ENCODE data around the gene BUD31. TPM values are rescaled to one million over a fixed set of nuclear protein-coding genes. Genes with fewer than 3 reads are reported as not detected.
A peak's percentile ranks its signal among the peaks of the same experiment; 100 is the strongest.

The BUD31 gene
- total RNA-seq, 1 experiment from 2014 or later = 63.7 TPM

DNA sequence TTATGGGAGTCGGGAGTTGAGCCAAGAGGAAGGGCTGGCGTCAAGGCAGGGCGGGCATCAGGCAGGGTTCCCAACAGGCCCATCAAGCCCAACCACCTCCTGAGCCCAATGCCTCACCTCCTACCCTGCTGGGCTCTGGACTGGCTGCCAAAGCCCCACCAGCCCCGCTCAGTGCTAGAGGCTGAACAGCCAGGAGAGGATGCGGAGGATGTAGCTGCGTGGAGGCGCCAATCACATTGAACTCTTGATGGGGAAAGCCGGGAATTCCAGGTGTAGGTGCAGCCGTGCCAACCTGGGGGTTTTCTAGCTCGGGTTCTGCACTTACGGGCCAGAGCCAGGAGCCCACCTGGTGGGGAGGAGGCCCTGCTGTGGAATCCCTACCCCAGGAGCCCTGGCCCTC lies 44.3 kb downstream of the BUD31 start:
- H3K9ac ChIP-seq (ENCODE audit: low read length) = no peak overlapping the region

DNA sequence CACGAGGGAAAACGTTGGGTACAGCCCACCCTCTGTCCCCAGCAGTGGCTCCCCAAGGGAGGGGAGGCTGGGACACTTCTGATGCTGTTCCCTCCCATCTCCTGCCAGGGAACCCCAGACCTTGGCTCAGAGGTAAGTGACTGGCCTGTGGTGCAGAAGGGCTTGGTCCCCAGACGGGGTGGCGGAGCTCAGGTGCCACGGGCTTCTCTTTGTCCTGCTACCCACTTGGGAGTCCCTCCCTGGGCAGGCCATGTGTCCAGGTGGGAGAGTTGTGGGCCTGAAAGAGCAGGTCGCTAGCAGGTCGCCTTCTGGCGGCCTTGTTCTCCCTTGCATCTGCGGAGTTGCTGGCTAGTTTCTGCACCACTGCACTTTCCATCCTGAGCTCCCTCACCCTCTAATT lies 47.1 kb downstream of the BUD31 start:
- Histone ChIP-seq H3K36me3 (ENCODE audit: insufficient read depth, low read length) (peaks cover 33% of the 10 kb centered on the region), H3K4me1 (ENCODE audit: low read length) (no peaks in the 10 kb centered on the region), H3K4me3 (ENCODE audit: low read length) (no peak overlapping the region), H3K9ac (ENCODE audit: low read length) (no peak overlapping the region), H3K27me3 (ENCODE audit: low read length) (no peaks in the 10 kb centered on the region), H3K27ac (ENCODE audit: low read length) (no peak overlapping the region), H3K9me3 (ENCODE audit: low read length) (no peaks in the 10 kb centered on the region), H3K79me2 (ENCODE audit: low read length) (peaks cover 28% of the 10 kb centered on the region), H2AFZ (ENCODE audit: low read length) (no peak overlapping the region), H3K4me2 (ENCODE audit: low read depth, low read length, poor library complexity, severe bottlenecking) (no peak overlapping the region), H4K20me1 (ENCODE audit: insufficient read depth, low read depth, low read length) (peaks cover 26% of the 10 kb centered on the region; the same call in 1 of the 2 replicates), H3K9me2 (replicated peaks; ENCODE audit: insufficient read depth, low read length) (no peaks in the 10 kb centered on the region)
- DNase-seq = no peak

More for the DNA sequence above, 44.3 kb downstream of the BUD31 start:
- no peak overlapping the region for H3K4me3 ChIP-seq (ENCODE audit: low read length)
- H3K27me3 ChIP-seq (ENCODE audit: low read length) = no peaks in the 10 kb centered on the region
- H3K27ac ChIP-seq (ENCODE audit: low read length) = no peak overlapping the region
- peaks cover 10% of the 10 kb centered on the region; the same call in 1 of the 2 replicates for H4K20me1 ChIP-seq (ENCODE audit: insufficient read depth, low read depth, low read length)
- H2AFZ ChIP-seq (ENCODE audit: low read length) = no peak overlapping the region
- H3K4me1 ChIP-seq (ENCODE audit: low read length) = no peaks in the 10 kb centered on the region
- no peak for DNase-seq
- H3K9me3 ChIP-seq (ENCODE audit: low read length) = no peaks in the 10 kb centered on the region
- no peak overlapping the region for H3K4me2 ChIP-seq (ENCODE audit: low read depth, low read length, poor library complexity, severe bottlenecking)
- H3K36me3 ChIP-seq (ENCODE audit: insufficient read depth, low read length) = peaks cover 11% of the 10 kb centered on the region
- H3K9me2 ChIP-seq (replicated peaks; ENCODE audit: insufficient read depth, low read length) = no peaks in the 10 kb centered on the region
- peaks cover under 1% of the 10 kb centered on the region; the same call in 1 of the 2 replicates for H3K79me2 ChIP-seq (ENCODE audit: low read length)

DNA sequence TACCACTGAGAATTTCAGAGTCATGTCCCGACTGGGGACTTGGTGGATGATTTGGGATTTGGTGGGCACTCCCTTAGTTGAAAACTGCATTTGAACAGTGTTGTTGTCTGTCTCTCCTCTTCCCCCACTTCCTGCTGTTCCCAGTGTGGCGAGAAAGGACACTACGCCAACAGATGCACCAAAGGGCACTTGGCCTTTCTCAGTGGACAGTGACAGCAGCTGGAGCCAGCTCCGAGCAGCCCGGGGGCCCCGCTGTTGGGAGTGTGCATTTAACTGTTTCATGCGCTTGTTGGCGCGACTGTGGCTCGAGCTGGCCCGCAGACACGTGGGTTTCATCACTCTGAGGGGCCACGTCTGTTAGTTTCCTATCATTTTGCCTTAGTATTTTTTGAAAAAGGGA lies 47.5 kb downstream of the BUD31 start:
- H3K79me2 ChIP-seq (ENCODE audit: low read length) = peaks cover 32% of the 10 kb centered on the region

DNA sequence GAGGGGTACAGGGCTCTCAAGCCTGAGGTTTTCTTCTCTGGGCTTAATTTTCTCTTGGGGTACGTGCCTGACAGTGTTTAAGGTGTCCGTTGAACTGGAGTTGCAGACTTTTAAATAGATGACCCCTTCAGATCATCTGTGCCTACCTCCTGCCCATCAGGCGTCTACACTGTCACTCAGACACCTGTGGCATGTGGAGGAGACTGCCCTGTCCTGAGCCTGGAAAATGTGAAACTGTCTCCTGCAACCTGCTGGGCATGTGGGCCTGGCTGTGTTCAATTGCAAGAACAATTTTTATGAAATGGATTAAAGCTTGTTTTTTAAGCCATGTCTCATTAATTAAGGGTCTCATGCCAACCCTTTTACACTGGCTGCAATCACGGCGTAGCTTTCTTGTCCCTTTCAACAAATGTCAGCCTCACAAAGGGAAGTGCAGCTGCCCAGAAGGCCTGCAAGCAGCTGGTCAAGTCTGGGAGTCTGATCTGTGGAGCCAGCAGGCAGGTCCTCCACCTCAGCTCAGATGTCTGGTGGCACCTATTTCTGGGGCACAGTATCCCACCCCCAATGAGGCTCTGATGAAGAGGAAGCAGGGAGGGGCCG lies 48.4 kb downstream of the BUD31 start:
- H4K20me1 ChIP-seq (ENCODE audit: insufficient read depth, low read depth, low read length) = peaks cover 32% of the 10 kb centered on the region; the same call in 1 of the 2 replicates
- H3K79me2 ChIP-seq (ENCODE audit: low read length) = peaks cover 40% of the 10 kb centered on the region
- no peak overlapping the region for H3K4me2 ChIP-seq (ENCODE audit: low read depth, low read length, poor library complexity, severe bottlenecking)
- H3K9me3 ChIP-seq (ENCODE audit: low read length) = no peaks in the 10 kb centered on the region
- H3K27me3 ChIP-seq (ENCODE audit: low read length) = no peaks in the 10 kb centered on the region
- no peak overlapping the region for H2AFZ ChIP-seq (ENCODE audit: low read length)
- H3K4me1 ChIP-seq (ENCODE audit: low read length) = no peaks in the 10 kb centered on the region
- no peak for DNase-seq
- H3K4me3 ChIP-seq (ENCODE audit: low read length) = no peak overlapping the region
- no peak overlapping the region for H3K27ac ChIP-seq (ENCODE audit: low read length)
- no peak overlapping the region for H3K9ac ChIP-seq (ENCODE audit: low read length)
- H3K36me3 ChIP-seq (ENCODE audit: insufficient read depth, low read length) = peaks cover 33% of the 10 kb centered on the region
- H3K9me2 ChIP-seq (replicated peaks; ENCODE audit: insufficient read depth, low read length) = no peaks in the 10 kb centered on the region

More for the DNA sequence above, 47.5 kb downstream of the BUD31 start:
- Histone ChIP-seq H4K20me1 (ENCODE audit: insufficient read depth, low read depth, low read length) (peaks cover 29% of the 10 kb centered on the region; the same call in 1 of the 2 replicates), H3K4me3 (ENCODE audit: low read length) (no peak overlapping the region), H3K4me2 (ENCODE audit: low read depth, low read length, poor library complexity, severe bottlenecking) (no peak overlapping the region), H3K27me3 (ENCODE audit: low read length) (no peaks in the 10 kb centered on the region), H3K9ac (ENCODE audit: low read length) (no peak overlapping the region), H2AFZ (ENCODE audit: low read length) (no peak overlapping the region), H3K27ac (ENCODE audit: low read length) (no peak overlapping the region), H3K4me1 (ENCODE audit: low read length) (no peaks in the 10 kb centered on the region), H3K36me3 (ENCODE audit: insufficient read depth, low read length) (peaks cover 33% of the 10 kb centered on the region), H3K9me2 (replicated peaks; ENCODE audit: insufficient read depth, low read length) (no peaks in the 10 kb centered on the region), H3K9me3 (ENCODE audit: low read length) (no peaks in the 10 kb centered on the region)
- DNase-seq = no peak

DNA sequence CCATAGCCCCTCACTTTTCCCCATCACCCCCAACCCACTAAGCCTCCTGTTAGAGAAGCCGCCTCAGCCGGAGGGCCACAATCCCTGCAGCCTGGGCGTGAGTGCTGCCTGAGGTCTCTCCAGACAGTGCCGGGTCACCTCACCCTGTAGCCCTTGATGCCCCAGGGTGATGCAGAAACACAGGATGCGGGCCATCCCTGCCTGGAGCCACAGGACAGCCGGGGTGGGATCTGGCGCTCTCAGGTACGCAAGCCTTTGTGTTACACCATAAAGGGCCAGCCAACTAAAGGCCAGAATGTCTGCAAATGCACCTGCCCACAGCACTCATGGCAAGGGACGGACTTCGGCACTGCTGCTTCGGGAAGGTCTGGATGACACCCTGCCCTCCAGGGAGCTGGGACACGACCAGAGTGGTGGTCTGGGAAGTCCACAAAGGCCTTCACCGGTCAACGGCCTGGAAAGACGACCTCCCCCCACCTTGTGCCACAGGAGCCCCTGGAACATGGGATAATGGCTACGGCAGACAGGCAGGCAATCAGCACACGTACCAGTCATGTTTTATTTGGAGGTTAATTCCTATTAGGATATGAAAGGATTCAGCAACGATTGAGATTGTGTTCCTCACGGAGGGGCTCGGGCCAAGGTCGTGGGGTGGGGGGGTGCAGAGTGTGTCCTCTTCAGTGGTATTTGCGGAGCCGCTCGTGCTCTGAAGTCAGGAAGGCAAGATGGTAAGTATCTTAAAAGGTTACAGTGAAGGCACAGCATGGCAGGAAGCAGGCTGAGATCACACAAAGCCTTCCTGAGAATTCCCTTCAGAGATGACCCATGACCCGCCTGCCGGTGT lies 49.1 kb downstream of the BUD31 start:
- Histone ChIP-seq H3K9ac (ENCODE audit: low read length) (no peak overlapping the region), H3K4me2 (ENCODE audit: low read depth, low read length, poor library complexity, severe bottlenecking) (no peak overlapping the region), H4K20me1 (ENCODE audit: insufficient read depth, low read depth, low read length) (peaks cover 32% of the 10 kb centered on the region; the same call in 1 of the 2 replicates), H3K27me3 (ENCODE audit: low read length) (no peaks in the 10 kb centered on the region), H3K4me1 (ENCODE audit: low read length) (no peaks in the 10 kb centered on the region), H3K36me3 (ENCODE audit: insufficient read depth, low read length) (peaks cover 37% of the 10 kb centered on the region), H3K27ac (ENCODE audit: low read length) (no peak overlapping the region), H3K9me2 (replicated peaks; ENCODE audit: insufficient read depth, low read length) (no peaks in the 10 kb centered on the region), H3K79me2 (ENCODE audit: low read length) (peaks cover 45% of the 10 kb centered on the region), H2AFZ (ENCODE audit: low read length) (no peak overlapping the region), H3K4me3 (ENCODE audit: low read length) (no peak overlapping the region), H3K9me3 (ENCODE audit: low read length) (no peaks in the 10 kb centered on the region)
- no peak for DNase-seq

DNA sequence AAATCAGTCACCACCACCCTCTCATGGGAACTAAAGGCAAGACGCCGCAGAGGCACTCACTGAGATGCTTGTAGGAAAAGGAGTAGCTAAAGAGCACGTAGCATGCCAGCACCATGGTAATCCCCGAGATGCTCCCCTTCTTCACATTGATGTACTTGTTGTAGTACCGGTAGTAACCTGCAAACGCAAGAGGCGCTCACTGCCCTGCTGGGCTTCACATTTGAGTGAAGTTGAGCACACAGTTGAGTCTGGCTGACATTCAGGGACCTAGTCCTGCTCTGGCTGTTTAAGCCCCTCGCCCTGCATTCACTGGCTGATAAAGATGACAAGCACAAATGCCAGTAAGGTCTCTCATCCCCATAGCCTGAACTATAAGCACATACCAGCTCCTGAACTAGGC lies 50.3 kb downstream of the BUD31 start:
- H3K79me2 ChIP-seq (ENCODE audit: low read length) = peaks cover 56% of the 10 kb centered on the region
- no peak overlapping the region for H2AFZ ChIP-seq (ENCODE audit: low read length)
- H3K4me3 ChIP-seq (ENCODE audit: low read length) = no peak overlapping the region
- no peak overlapping the region for H3K9ac ChIP-seq (ENCODE audit: low read length)
- peaks cover 47% of the 10 kb centered on the region for H3K36me3 ChIP-seq (ENCODE audit: insufficient read depth, low read length)
- H4K20me1 ChIP-seq (ENCODE audit: insufficient read depth, low read depth, low read length) = peaks cover 32% of the 10 kb centered on the region; the same call in 1 of the 2 replicates
- no peaks in the 10 kb centered on the region for H3K27me3 ChIP-seq (ENCODE audit: low read length)
- peaks cover 3% of the 10 kb centered on the region for H3K4me1 ChIP-seq (ENCODE audit: low read length)
- H3K27ac ChIP-seq (ENCODE audit: low read length) = no peak overlapping the region
- no peaks in the 10 kb centered on the region for H3K9me2 ChIP-seq (replicated peaks; ENCODE audit: insufficient read depth, low read length)
- no peak overlapping the region for H3K4me2 ChIP-seq (ENCODE audit: low read depth, low read length, poor library complexity, severe bottlenecking)
- H3K9me3 ChIP-seq (ENCODE audit: low read length) = no peaks in the 10 kb centered on the region
- peak; percentile 85 for DNase-seq

DNA sequence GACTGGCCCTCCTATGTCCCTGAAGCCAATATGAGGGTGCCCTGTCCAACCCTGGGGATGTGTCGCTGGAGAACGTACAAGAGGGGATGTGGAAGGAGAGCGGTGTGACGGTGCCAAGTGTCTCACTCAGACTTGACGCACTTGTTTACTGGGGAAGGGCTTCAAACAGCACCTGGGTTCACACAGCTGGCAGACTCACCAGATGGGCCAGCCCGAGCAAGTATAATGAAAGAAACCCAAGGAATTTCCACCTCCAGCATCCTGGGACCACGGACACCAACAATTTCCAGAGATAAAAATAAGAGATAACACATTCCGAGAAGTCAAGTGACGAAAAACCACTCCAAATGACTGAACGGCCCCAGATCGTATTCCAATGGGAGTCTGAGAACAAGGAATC lies 51.9 kb downstream of the BUD31 start:
- DNase-seq = no peak
- no peak overlapping the region for H2AFZ ChIP-seq (ENCODE audit: low read length)
- H3K79me2 ChIP-seq (ENCODE audit: low read length) = peaks cover 72% of the 10 kb centered on the region
- no peak overlapping the region for H3K4me3 ChIP-seq (ENCODE audit: low read length)
- H3K36me3 ChIP-seq (ENCODE audit: insufficient read depth, low read length) = peaks cover 54% of the 10 kb centered on the region
- no peak overlapping the region for H3K4me2 ChIP-seq (ENCODE audit: low read depth, low read length, poor library complexity, severe bottlenecking)
- H3K9ac ChIP-seq (ENCODE audit: low read length) = no peak overlapping the region
- H3K4me1 ChIP-seq (ENCODE audit: low read length) = peaks cover 13% of the 10 kb centered on the region
- H3K27me3 ChIP-seq (ENCODE audit: low read length) = no peaks in the 10 kb centered on the region
- no peaks in the 10 kb centered on the region for H3K9me3 ChIP-seq (ENCODE audit: low read length)
- H4K20me1 ChIP-seq (ENCODE audit: insufficient read depth, low read depth, low read length) = peaks cover 32% of the 10 kb centered on the region; the same call in 1 of the 2 replicates
- no peaks in the 10 kb centered on the region for H3K9me2 ChIP-seq (replicated peaks; ENCODE audit: insufficient read depth, low read length)
- no peak overlapping the region for H3K27ac ChIP-seq (ENCODE audit: low read length)

DNA sequence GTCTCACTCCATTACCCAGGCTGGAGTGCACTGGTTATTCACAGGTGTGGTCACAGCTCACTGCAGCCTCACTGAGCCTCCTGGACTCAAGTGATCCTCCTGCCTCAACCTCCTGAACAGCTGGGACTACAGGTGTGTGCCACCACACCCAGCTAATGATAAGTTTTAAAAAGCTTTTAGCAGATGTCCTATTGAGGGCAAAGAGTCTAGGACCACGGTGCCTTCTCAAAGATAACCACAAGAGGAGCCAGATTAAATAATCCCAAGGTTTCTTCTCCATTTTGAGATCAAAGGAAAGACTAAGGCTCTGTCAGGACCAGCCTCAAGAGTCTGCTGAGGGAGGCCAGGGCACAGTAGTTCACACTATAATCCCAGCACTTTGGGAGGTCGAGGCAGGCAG lies 52.5 kb downstream of the BUD31 start:
- Histone ChIP-seq H3K9me3 (ENCODE audit: low read length) (no peaks in the 10 kb centered on the region), H3K4me2 (ENCODE audit: low read depth, low read length, poor library complexity, severe bottlenecking) (no peak overlapping the region), H3K27me3 (ENCODE audit: low read length) (no peaks in the 10 kb centered on the region), H3K9ac (ENCODE audit: low read length) (no peak overlapping the region), H3K27ac (ENCODE audit: low read length) (no peak overlapping the region), H3K9me2 (replicated peaks; ENCODE audit: insufficient read depth, low read length) (no peaks in the 10 kb centered on the region), H4K20me1 (ENCODE audit: insufficient read depth, low read depth, low read length) (peaks cover 32% of the 10 kb centered on the region; the same call in 1 of the 2 replicates), H3K4me1 (ENCODE audit: low read length) (peaks cover 15% of the 10 kb centered on the region), H2AFZ (ENCODE audit: low read length) (no peak overlapping the region), H3K79me2 (ENCODE audit: low read length) (peaks cover 78% of the 10 kb centered on the region), H3K36me3 (ENCODE audit: insufficient read depth, low read length) (peaks cover 49% of the 10 kb centered on the region), H3K4me3 (ENCODE audit: low read length) (no peak overlapping the region)
- peak; percentile 50 for DNase-seq

Measured in Karpas-422 (cell line).